ENCODE results near the gene OCA2.

DNA sequence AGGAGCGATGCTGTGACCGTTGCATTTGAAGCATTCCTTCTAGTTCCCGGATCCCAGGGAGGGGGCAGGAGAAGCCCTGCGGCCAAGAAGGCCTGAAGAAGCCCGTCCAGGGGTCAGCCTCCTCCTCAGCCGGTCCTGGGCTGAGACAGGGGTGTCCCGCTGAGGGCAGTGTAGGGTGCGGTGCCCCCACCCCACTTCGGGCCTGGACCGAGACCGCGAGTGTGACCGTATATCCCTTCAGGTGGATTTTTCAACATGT is 2.8 kb downstream of the OCA2 start:
- TF ChIP-seq, protein P1, sequence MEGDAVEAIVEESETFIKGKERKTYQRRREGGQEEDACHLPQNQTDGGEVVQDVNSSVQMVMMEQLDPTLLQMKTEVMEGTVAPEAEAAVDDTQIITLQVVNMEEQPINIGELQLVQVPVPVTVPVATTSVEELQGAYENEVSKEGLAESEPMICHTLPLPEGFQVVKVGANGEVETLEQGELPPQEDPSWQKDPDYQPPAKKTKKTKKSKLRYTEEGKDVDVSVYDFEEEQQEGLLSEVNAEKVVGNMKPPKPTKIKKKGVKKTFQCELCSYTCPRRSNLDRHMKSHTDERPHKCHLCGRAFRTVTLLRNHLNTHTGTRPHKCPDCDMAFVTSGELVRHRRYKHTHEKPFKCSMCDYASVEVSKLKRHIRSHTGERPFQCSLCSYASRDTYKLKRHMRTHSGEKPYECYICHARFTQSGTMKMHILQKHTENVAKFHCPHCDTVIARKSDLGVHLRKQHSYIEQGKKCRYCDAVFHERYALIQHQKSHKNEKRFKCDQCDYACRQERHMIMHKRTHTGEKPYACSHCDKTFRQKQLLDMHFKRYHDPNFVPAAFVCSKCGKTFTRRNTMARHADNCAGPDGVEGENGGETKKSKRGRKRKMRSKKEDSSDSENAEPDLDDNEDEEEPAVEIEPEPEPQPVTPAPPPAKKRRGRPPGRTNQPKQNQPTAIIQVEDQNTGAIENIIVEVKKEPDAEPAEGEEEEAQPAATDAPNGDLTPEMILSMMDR (optimal IDR thresholded peaks at IDR 0.05 in 1 of 3, IDR thresholded peaks at IDR 0.05 in 1 of 3, conservative IDR thresholded peaks at IDR 0.05 in 1 of 3; ENCODE audit: extremely low read depth in 1 of 3, insufficient read depth in 2 of 3, low read length in 3 of 3): no peak
- no peak for TF ChIP-seq EZH2 (IDR thresholded peaks at IDR 0.05; ENCODE audit: low read length)
